Bronchial epithelial cell (primary cell): ENCODE results near the gene ATG10. TPM values are rescaled to one million over a fixed set of nuclear protein-coding genes. Genes with fewer than 3 reads are reported as not detected.

ENCODE experiments used
- DNase-seq: peaks from one replicate; pipeline ENCODE4 v3.0.0-alpha.2; 2010; ENCODE audit warnings: low read depth
- FAIRE-seq: peaks from 2 replicates; lab custom pipeline; 2011; peaks lifted over from hg19 to GRCh38; lab: Jason Lieb, UNC
- H3K27me3 ChIP-seq: 2 replicates; pipeline ENCODE4 v1.5.1; 2011; ENCODE audit warnings: low read length; ENCODE audit not compliant: control insufficient read depth, insufficient read depth
- H3K36me3 ChIP-seq: 2 replicates; pipeline ENCODE4 v1.5.1; 2011; ENCODE audit warnings: low read length; ENCODE audit not compliant: control insufficient read depth, insufficient read depth
- H3K4me3 ChIP-seq: 2 replicates; pipeline ENCODE4 v1.5.1; 2011; ENCODE audit warnings: mild to moderate bottlenecking, low read depth, low read length, control low read depth
- CTCF ChIP-seq: IDR thresholded peaks from 2 replicates; pipeline ENCODE4 v1.5.1; 2011; ENCODE audit warnings: mild to moderate bottlenecking, moderate library complexity, low read length, control low read depth, inconsistent platforms; ENCODE audit not compliant: insufficient read depth, severe bottlenecking
- total RNA-seq: library from RNA; depleted of rRNA; stranded (reverse); fragments of >200 nt; gene quantifications from 2 replicates; pipeline ENCODE4 v1.2.1, GENCODE V29; 2014

ATG10 gene
- total RNA-seq, 1 donor from 2014 or later, result 9.7 TPM

- DNase-seq, result no peak
- no peaks in the 10 kb centered on the region for H3K27me3 ChIP-seq
- H3K4me3 ChIP-seq, result no peak overlapping the region
- TF ChIP-seq CTCF, result no peak
- no peak for FAIRE-seq
- no peaks in the 10 kb centered on the region for H3K36me3 ChIP-seq
Observed at GRCh38 chr5:82218374-82219156, 246.7 kb downstream of the ATG10 start.

- no peak for DNase-seq
- Histone ChIP-seq H3K36me3 (no peaks in the 10 kb centered on the region), H3K27me3 (no peaks in the 10 kb centered on the region), H3K4me3 (no peak overlapping the region)
- TF ChIP-seq CTCF, result no peak
- no peak for FAIRE-seq
Observed at GRCh38 chr5:82221020-82221419, 249.2 kb downstream of the ATG10 start.

GRCh38 chr5:82222597-82223574 is 251.1 kb downstream of the ATG10 start:
- H3K4me3 ChIP-seq, result no peak overlapping the region
- TF ChIP-seq CTCF, result no peak
- FAIRE-seq (no peak), DNase-seq (peak; percentile 5)
- H3K27me3 ChIP-seq, result no peaks in the 10 kb centered on the region
- H3K36me3 ChIP-seq, result no peaks in the 10 kb centered on the region

- DNase-seq, result peak; percentile 70
- H3K4me3 ChIP-seq, result no peak overlapping the region
- no peak for FAIRE-seq
- TF ChIP-seq CTCF, result peak; percentile 82
- no peaks in the 10 kb centered on the region for H3K27me3 ChIP-seq
- no peaks in the 10 kb centered on the region for H3K36me3 ChIP-seq
Observed at GRCh38 chr5:82225525-82226172, 253.8 kb downstream of the ATG10 start.

- Histone ChIP-seq H3K4me3 (no peak overlapping the region), H3K36me3 (no peaks in the 10 kb centered on the region), H3K27me3 (no peaks in the 10 kb centered on the region)
- DNase-seq (peak; percentile 41), FAIRE-seq (no peak)
- no peak for TF ChIP-seq CTCF
Observed at GRCh38 chr5:82234885-82235284, 263.1 kb downstream of the ATG10 start.
